IgD-negative memory B cell (primary cell): ENCODE measurements around the gene RBM12. TPM values are rescaled to one million over a fixed set of nuclear protein-coding genes. Genes with fewer than 3 reads are reported as not detected.

Source experiments
- H3K27ac Mint-ChIP-seq, 3 donors: one replicate each; pipeline ENCODE4 v1.8.0; 2020 to 2022; ENCODE audit warnings: mild to moderate bottlenecking in 3 of 3, mixed read lengths in 3 of 3, moderate library complexity in 1 of 3
- H3K27me3 Mint-ChIP-seq: one replicate; pipeline ENCODE4 v1.8.0; 2021; ENCODE audit warnings: mixed read lengths
- H3K36me3 Mint-ChIP-seq: one replicate; pipeline ENCODE4 v1.8.0; 2020; ENCODE audit warnings: mild to moderate bottlenecking, mixed read lengths
- H3K4me1 Mint-ChIP-seq, 3 donors: one replicate each; pipeline ENCODE4 v1.8.0; 2020 to 2022; ENCODE audit warnings: mixed read lengths in 3 of 3, mild to moderate bottlenecking in 1 of 3
- H3K4me3 Mint-ChIP-seq, 4 donors: one replicate each; pipeline ENCODE4 v1.8.0; 2020 to 2022; ENCODE audit warnings: mild to moderate bottlenecking in 4 of 4, mixed read lengths in 4 of 4, moderate library complexity in 3 of 4
- H3K9me3 Mint-ChIP-seq, 3 donors: one replicate each; pipeline ENCODE4 v1.8.0; 2020 to 2021; ENCODE audit warnings: mixed read lengths in 3 of 3, mild to moderate bottlenecking in 1 of 3
- polyA plus RNA-seq: library from polyadenylated mRNA; unstranded; fragments of 300-500 nt; fragmentation: Illumina TruSeq; gene quantifications from one replicate; pipeline ENCODE4 v1.2.3, GENCODE V29; 2021

Gene RBM12
- polyA plus RNA-seq, 1 donor from 2014 or later, result 36.9 TPM

DNA sequence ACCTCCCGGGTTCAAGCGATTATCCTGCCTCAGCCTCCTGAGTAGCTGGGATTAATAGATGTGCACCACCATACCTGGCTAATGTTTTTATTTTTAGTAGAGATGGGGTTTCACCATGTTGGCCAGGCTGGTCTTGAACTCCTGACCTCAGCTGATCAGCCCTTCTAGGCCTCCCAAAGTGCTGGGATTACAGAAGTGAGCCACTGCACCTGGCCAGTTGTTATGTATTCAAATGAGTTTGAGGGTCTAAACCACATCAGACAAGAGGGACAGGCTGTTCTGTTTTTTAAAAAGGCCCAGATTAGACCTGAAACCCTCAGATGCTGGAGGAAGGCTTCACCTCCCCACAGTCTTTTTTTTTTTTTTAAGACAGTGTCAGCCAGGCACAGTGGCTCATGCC, 53.2 kb downstream of the RBM12 start:
- Mint-ChIP-seq H3K4me1 (peaks cover 4 to 14% (median 11%) of the 10 kb centered on the region in 3 donors), H3K27me3 (peaks cover 2% of the 10 kb centered on the region), H3K9me3 (no peaks in the 10 kb centered on the region), H3K27ac (peak overlapping the region in 2 of 3 donors; percentile 91 to 97), H3K4me3 (peak overlapping the region in 3 of 4 donors; percentile 75 to 83 (median 82)), H3K36me3 (no peaks in the 10 kb centered on the region)

DNA sequence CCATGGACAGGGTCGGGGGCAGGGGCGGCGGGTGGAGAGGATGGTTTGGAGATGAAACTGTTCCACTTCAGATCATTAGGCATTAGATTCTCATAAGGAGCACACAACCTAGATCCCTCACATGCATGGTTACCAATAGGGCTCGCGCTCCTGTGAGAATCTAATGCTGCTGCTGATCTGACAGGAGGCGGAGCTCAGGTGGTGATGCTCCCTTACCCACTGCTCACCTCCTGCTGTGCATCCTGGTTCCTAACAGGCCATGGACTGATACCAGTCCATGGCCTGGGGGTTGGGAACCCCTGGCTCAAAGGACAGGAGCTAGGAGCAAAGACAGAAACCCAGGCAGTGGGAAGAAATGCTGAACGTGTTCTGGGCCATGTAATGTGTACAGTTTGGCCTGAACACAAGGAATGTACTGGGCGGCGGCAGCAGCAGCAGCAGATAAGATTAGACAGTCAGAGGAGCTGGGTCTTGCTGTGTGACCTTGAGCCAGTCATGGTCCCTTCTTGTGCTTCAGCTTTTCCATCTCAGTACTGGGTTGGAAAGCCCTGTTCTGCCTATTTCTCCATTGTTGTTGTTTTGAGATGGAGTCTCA, 53.8 kb downstream of the RBM12 start:
- peaks cover 0 to 13% (median 11%) of the 10 kb centered on the region in 3 donors for H3K4me1 Mint-ChIP-seq
- H3K9me3 Mint-ChIP-seq, result no peaks in the 10 kb centered on the region
- H3K4me3 Mint-ChIP-seq, result peak overlapping the region in 1 of 4 donors; percentile 54
- no peaks in the 10 kb centered on the region for H3K36me3 Mint-ChIP-seq
- H3K27ac Mint-ChIP-seq, result peak overlapping the region in 2 of 3 donors; percentile 91 to 97
- H3K27me3 Mint-ChIP-seq, result peaks cover 2% of the 10 kb centered on the region

DNA sequence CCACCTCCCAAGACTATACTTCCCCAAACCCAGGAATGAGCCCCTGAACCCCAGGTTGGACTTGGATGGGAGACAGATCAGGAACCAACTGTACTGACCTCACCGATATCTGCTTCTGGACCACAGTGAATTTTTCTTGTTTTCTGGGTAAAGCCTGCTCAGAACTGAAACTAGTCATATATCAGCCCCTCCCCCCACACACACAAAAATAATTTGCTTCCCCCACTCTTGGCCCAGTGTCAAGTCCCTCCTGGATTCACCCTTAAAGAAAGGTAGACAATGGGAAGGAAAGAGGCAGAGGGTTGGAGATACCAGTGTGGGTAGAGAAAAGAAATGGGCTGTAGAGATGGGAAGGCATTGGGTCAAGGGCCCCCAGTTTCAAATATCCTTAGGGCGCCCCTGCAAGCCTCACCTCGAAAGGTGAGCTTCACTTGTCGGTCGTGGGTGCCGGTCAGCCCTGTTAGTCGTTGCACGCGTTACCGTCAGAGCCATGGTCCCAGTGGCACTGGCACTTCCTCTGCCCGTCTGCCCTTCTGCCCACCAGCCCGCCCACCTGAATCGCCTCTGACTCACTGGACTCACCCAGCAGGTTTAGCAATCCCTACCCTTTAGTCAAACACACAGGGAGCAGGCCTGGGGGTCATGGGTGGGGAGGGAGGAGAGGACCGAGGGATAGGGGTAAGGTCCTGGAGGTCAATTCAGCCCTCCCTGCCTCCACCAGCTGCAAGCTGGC, 57.5 kb downstream of the RBM12 start:
- Mint-ChIP-seq H3K4me1 (peaks cover 4 to 12% (median 9%) of the 10 kb centered on the region in 3 donors), H3K27ac (no peak overlapping the region), H3K27me3 (no peaks in the 10 kb centered on the region), H3K9me3 (no peaks in the 10 kb centered on the region), H3K4me3 (no peak overlapping the region), H3K36me3 (no peaks in the 10 kb centered on the region)

DNA sequence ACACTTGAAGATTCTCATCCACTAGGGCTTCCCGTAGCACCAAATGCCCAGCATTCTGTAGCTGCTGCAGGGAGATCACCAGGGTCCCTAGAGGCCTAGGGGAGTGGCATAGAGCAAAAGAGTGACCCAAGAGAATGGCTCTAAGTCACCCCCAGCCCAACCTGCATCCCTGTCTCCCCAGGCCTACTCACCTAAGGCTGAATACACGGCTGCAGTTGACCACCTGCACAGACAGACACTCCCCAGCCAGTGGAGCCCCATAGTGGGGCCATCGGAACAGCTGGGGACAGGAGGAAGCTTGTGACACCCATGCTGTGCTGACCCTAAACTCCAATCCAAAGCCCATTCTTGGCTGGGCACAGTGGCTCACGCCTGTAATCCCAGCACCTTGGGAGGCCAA, 58.6 kb downstream of the RBM12 start:
- Mint-ChIP-seq H3K27ac (no peak overlapping the region), H3K4me3 (no peak overlapping the region), H3K27me3 (peaks cover 2% of the 10 kb centered on the region), H3K9me3 (no peaks in the 10 kb centered on the region), H3K4me1 (peaks cover 2 to 11% (median 8%) of the 10 kb centered on the region in 3 donors), H3K36me3 (no peaks in the 10 kb centered on the region)

DNA sequence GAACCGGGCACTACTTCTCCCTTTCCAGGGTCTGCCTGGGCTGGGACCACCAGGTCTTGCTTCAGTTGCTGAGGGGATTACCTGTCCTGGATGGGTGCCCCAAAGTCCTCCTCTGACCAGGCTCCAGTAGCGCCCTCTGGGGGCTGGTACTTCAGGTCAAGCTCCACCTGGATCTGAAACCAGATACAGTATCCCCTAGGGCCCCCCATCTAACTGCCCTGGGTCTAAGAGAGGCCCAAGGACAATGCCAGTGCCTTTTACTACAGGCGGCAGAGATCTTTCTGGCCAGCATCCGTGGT, 60.3 kb downstream of the RBM12 start:
- Mint-ChIP-seq H3K36me3 (no peaks in the 10 kb centered on the region), H3K4me1 (peaks cover 5 to 11% (median 8%) of the 10 kb centered on the region in 3 donors), H3K4me3 (peak overlapping the region in 1 of 4 donors; percentile 70), H3K27ac (no peak overlapping the region), H3K9me3 (no peaks in the 10 kb centered on the region), H3K27me3 (peaks cover 8% of the 10 kb centered on the region)

DNA sequence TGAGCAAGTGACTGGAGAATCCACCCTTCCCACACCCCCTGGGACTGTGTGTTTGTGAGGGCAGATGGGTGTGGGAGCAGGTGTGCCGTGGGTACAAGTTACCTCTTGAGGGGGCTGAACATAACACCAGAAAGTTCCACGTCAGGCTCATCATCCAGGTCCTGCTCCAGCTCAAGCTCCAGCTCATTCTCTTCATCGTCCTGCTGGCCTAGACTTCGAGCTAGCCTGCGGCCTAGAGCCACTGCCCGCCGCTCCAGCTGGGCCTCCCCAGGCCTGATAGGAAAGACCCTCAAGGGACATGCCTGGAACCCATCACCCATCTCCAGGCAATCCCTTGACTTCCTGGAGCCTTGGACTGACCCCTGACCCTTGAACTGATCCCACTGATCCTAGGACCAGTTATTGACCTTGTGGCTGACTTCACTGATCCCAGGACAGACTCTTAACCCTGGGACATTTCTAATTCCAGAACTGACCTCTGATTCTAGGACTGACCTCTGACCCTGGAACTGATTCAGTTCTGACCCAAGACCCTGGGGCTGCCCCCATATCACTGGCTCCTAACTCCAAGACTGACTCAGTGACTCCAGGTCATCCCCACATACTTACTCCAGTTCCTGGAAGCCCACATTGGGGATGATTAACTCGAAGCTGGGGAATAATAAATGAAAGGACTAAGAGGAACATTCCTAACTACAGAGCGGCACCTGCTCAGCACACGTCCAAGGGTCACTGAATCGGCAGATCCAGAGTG, 60.8 kb downstream of the RBM12 start:
- Mint-ChIP-seq H3K9me3 (no peaks in the 10 kb centered on the region), H3K4me1 (peaks cover 5 to 11% (median 8%) of the 10 kb centered on the region in 3 donors), H3K27me3 (peaks cover 12% of the 10 kb centered on the region), H3K4me3 (peak overlapping the region in 3 of 4 donors; percentile 14 to 85 (median 14)), H3K27ac (no peak overlapping the region), H3K36me3 (no peaks in the 10 kb centered on the region)

DNA sequence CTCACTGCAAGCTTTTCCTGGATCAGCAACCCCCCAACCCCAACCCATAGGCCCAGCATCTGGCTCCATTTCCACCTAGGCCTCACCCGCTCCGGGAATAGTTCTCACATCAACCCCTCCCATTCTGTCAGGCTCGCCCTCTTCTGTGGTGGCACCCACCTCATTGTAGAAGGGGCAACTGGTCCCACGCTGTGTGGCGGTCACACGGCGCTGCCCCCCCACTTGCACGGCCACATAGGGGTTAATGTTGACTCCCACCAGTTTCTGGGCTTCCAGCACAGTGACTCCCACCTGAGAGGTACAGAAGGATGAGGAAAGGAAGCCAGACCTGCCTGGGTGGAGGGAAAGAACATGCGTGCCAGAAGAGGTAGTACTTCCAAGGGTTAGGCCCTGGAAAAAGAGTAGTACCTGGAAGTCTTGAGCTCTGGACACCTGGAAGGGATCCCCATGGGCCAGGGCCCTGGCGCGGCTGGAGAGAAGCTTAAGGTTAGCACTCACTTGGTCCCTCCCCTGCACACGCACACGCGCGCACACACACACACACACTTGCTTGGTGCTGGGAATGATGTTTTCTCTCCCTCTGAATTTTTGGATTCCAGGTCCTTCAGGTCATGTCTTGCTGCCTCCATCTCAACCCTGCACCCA, 61.7 kb downstream of the RBM12 start:
- H3K4me3 Mint-ChIP-seq, result peak overlapping the region in 1 of 4 donors; percentile 14
- H3K27me3 Mint-ChIP-seq, result peaks cover 16% of the 10 kb centered on the region
- no peaks in the 10 kb centered on the region for H3K36me3 Mint-ChIP-seq
- H3K27ac Mint-ChIP-seq, result no peak overlapping the region
- H3K9me3 Mint-ChIP-seq, result no peaks in the 10 kb centered on the region
- peaks cover 5 to 11% (median 8%) of the 10 kb centered on the region in 3 donors for H3K4me1 Mint-ChIP-seq

DNA sequence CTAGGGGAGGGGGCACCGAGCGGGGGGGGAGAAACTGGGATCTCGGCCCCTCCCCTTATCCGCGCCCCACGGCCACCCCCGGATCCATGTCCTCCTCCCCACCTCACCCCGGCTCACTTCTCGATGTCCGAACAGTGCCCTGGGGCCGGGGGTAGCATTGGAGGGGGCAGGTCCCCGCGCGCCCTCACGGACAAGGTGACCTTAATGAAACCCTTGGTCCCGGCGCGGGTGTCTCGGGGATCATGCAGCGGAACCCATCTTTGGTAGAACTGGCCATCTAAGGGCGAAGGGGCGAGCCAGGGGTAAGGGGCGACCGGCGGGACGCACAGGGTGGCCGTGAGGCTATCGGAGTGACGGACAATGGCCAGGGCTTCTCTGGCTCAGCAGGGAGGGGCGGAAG, 62.7 kb downstream of the RBM12 start:
- peaks cover 5 to 10% (median 8%) of the 10 kb centered on the region in 3 donors for H3K4me1 Mint-ChIP-seq
- peak overlapping the region in 3 of 4 donors; percentile 41 to 52 (median 45) for H3K4me3 Mint-ChIP-seq
- no peaks in the 10 kb centered on the region for H3K9me3 Mint-ChIP-seq
- H3K36me3 Mint-ChIP-seq, result no peaks in the 10 kb centered on the region
- H3K27me3 Mint-ChIP-seq, result peaks cover 16% of the 10 kb centered on the region
- peak overlapping the region in 1 of 3 donors; percentile 78 for H3K27ac Mint-ChIP-seq

DNA sequence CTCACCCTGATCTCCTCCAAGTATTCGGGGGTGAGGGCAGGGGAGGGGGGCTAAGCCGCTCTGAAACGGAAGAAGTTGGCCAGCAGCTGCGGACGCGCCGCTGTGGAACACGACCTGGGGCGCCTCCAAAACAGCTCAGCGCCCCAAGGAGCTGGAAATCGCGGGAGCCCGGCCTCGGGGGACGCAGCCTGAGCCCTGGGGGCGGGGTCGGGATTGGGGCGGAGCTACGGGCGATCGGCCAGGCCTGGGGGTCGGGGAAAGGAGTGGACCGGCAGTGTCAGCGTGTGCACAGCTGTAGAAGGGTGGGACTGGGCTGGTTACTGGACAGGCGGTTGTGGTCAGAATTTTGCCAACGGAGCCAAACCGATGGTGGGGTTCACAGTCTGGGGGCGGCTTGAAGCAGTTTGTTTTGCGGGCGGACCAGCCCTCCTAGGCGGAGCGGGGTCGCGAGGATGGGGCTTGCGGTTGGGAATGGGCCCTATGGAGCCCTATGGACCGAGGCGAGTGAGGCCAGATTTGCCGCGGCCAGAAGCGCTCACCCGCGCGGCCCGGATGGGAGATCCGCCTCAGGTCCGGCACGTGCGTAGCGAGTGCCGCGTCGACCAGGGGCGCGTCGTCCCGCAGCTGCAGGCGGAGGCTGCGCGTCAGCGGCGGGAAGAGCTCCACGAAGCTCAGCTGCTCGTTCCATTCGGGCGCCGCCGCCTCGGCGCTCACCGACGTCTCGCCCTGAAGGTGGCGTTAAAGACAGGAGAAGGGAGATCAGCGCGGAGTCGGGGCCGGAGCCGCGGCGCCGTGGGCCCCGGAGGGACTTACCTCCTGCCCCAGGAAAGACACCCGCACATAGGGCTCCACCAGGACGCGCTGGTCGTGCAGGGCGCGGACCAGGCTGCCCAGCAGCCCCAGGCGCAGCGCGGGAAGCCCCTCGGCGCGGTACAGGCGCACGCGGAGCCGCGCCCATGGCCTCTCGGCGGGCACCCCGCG, 63.4 kb downstream of the RBM12 start:
- Mint-ChIP-seq H3K27ac (peak overlapping the region in 2 of 3 donors; percentile 65 to 78), H3K36me3 (no peaks in the 10 kb centered on the region), H3K4me1 (peaks cover 5 to 8% (median 7%) of the 10 kb centered on the region in 3 donors), H3K4me3 (peak overlapping the region; percentile 77 to 88 (median 84)), H3K27me3 (peaks cover 16% of the 10 kb centered on the region), H3K9me3 (no peaks in the 10 kb centered on the region)

DNA sequence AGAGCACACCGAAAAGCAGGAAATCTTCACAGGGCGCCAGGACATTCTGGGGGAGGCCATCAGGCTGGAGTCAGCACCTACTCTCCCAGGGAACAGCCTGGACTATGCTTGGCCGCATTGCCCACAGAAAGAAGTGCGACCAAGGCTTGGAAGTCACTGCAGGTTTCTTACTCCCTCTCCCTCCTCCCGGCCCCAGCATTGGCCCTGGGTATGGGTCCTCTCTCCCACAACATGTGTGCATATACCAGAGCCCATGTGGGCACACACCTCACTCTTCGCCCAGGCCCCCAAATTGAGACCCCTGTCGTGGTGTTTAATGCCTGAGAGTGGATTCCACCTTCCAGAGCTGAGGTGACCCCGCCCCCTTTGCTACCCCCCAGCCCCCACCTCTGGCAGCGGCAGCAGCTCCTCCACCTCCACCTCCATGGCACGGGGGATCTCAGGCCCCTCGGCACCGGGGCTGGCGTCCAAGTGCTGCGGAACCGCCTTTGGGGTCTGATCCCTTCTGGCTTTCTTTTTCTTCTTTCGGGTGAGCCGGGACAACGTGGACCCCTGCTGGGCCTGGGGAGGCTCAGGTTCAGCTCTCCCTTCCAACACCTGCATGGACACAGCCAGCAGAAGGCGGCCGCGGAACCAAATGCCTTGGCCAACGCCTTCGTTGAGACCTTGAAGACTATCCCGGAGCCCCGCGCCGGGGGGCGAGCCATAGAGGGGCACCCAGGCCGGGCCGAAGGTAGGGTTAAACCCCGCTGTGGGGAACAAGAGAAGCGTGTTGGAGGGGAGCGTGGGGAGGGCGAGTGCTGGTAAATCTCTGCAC, 64.3 kb downstream of the RBM12 start:
- H3K36me3 Mint-ChIP-seq, result no peaks in the 10 kb centered on the region
- peaks cover 16% of the 10 kb centered on the region for H3K27me3 Mint-ChIP-seq
- no peaks in the 10 kb centered on the region for H3K9me3 Mint-ChIP-seq
- H3K27ac Mint-ChIP-seq, result peak overlapping the region in 1 of 3 donors; percentile 24
- H3K4me3 Mint-ChIP-seq, result peak overlapping the region; percentile 65 to 88 (median 79)
- peaks cover 5 to 8% (median 7%) of the 10 kb centered on the region in 3 donors for H3K4me1 Mint-ChIP-seq

DNA sequence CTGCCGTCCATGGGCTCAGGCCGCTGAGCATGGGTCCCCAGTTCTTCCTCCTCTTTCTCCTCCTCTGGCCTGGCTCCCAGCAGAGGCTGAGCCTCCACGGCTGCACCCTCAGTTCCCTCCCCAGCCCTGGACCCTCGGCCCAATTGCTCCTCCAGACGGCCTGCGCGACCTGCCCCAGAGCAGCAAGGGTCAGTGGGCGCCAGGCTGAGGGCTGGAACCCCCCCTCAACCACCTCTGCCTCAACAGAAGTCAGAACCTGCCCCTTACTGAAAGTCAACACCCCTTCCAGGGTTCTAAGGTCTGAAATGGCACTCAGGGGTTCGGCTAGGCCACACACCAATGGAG, 65.0 kb downstream of the RBM12 start:
- peaks cover 3 to 5% (median 4%) of the 10 kb centered on the region in 3 donors for H3K4me1 Mint-ChIP-seq
- no peaks in the 10 kb centered on the region for H3K36me3 Mint-ChIP-seq
- peaks cover 16% of the 10 kb centered on the region for H3K27me3 Mint-ChIP-seq
- no peaks in the 10 kb centered on the region for H3K9me3 Mint-ChIP-seq
- H3K27ac Mint-ChIP-seq, result no peak overlapping the region
- peak overlapping the region in 1 of 4 donors; percentile 30 for H3K4me3 Mint-ChIP-seq
